ENCODE measurements around the gene TLE5.

DNA sequence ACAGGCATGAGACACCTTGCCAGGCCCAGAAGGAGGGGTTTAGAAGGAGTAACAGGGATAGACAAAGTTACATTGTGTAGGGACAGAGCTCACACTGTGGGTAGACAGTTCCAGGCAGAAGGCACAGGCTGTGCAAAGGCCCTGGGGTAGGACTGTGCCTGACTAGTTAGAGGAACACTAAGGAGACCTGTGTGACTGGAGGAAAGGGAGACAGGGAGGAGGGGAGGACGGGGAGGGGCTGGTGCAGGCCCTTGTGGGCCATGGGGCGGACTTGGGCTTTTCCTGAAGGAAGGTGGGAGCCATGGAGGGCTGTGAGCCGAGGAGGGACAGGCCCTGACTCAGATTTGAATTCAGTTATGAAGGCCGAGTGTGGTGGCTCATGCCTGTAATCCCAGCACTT lies 17.3 kb upstream of the TLE5 start:
- TF ChIP-seq POLR2AphosphoS5 (IDR thresholded peaks at IDR 0.05), result no peak
- TF ChIP-seq, protein P1, sequence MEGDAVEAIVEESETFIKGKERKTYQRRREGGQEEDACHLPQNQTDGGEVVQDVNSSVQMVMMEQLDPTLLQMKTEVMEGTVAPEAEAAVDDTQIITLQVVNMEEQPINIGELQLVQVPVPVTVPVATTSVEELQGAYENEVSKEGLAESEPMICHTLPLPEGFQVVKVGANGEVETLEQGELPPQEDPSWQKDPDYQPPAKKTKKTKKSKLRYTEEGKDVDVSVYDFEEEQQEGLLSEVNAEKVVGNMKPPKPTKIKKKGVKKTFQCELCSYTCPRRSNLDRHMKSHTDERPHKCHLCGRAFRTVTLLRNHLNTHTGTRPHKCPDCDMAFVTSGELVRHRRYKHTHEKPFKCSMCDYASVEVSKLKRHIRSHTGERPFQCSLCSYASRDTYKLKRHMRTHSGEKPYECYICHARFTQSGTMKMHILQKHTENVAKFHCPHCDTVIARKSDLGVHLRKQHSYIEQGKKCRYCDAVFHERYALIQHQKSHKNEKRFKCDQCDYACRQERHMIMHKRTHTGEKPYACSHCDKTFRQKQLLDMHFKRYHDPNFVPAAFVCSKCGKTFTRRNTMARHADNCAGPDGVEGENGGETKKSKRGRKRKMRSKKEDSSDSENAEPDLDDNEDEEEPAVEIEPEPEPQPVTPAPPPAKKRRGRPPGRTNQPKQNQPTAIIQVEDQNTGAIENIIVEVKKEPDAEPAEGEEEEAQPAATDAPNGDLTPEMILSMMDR (IDR thresholded peaks at IDR 0.05), result no peak
